Right hindlimb (tissue), 1 donor: ENCODE results near the gene NEAT1.
A peak's percentile ranks its signal among the peaks of the same experiment; 100 is the strongest.

Source experiments
- DNase-seq: peaks from one replicate; pipeline ENCODE4 v3.0.0-alpha.2; 2018

The NEAT1 gene

DNA sequence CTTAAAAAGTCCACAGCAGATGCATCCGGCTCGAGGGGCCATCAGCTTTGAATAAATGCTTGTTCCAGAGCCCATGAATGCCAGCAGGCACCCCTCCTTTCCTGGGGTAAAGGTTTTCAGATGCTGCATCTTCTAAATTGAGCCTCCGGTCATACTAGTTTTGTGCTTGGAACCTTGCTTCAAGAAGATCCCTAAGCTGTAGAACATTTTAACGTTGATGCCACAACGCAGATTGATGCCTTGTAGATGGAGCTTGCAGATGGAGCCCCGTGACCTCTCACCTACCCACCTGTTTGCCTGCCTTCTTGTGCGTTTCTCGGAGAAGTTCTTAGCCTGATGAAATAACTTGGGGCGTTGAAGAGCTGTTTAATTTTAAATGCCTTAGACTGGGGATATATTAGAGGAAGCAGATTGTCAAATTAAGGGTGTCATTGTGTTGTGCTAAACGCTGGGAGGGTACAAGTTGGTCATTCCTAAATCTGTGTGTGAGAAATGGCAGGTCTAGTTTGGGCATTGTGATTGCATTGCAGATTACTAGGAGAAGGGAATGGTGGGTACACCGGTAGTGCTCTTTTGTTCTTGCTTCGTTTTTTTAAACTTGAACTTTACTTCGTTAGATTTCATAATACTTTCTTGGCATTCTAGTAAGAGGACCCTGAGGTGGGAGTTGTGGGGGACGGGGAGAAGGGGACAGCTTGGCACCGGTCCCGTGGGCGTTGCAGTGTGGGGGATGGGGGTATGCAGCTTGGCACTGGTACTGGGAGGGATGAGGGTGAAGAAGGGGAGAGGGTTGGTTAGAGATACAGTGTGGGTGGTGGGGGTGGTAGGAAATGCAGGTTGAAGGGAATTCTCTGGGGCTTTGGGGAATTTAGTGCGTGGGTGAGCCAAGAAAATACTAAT is 1.9 kb downstream of the NEAT1 start:
- no peak for DNase-seq

DNA sequence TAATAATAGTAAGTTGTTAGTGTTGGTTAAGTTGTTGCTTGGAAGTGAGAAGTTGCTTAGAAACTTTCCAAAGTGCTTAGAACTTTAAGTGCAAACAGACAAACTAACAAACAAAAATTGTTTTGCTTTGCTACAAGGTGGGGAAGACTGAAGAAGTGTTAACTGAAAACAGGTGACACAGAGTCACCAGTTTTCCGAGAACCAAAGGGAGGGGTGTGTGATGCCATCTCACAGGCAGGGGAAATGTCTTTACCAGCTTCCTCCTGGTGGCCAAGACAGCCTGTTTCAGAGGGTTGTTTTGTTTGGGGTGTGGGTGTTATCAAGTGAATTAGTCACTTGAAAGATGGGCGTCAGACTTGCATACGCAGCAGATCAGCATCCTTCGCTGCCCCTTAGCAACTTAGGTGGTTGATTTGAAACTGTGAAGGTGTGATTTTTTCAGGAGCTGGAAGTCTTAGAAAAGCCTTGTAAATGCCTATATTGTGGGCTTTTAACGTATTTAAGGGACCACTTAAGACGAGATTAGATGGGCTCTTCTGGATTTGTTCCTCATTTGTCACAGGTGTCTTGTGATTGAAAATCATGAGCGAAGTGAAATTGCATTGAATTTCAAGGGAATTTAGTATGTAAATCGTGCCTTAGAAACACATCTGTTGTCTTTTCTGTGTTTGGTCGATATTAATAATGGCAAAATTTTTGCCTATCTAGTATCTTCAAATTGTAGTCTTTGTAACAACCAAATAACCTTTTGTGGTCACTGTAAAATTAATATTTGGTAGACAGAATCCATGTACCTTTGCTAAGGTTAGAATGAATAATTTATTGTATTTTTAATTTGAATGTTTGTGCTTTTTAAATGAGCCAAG is 2.7 kb downstream of the NEAT1 start:
- no peak for DNase-seq

DNA sequence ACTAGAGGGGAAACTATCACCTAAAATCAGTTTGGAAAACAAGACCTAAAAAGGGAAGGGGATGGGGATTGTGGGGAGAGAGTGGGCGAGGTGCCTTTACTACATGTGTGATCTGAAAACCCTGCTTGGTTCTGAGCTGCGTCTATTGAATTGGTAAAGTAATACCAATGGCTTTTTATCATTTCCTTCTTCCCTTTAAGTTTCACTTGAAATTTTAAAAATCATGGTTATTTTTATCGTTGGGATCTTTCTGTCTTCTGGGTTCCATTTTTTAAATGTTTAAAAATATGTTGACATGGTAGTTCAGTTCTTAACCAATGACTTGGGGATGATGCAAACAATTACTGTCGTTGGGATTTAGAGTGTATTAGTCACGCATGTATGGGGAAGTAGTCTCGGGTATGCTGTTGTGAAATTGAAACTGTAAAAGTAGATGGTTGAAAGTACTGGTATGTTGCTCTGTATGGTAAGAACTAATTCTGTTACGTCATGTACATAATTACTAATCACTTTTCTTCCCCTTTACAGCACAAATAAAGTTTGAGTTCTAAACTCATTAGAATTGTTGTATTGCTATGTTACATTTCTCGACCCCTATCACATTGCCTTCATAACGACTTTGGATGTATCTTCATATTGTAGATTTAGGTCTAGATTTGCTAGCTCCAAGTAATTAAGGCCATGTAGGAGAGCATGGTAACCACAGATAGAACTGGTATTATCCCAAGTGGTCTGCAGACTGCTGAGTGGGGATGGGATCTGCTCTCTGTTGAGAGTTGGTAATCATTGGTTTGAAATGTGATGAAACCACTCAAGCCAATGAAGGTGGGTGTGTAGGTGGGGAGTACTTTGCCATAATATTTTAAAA is 3.6 kb downstream of the NEAT1 start:
- DNase-seq, result no peak

DNA sequence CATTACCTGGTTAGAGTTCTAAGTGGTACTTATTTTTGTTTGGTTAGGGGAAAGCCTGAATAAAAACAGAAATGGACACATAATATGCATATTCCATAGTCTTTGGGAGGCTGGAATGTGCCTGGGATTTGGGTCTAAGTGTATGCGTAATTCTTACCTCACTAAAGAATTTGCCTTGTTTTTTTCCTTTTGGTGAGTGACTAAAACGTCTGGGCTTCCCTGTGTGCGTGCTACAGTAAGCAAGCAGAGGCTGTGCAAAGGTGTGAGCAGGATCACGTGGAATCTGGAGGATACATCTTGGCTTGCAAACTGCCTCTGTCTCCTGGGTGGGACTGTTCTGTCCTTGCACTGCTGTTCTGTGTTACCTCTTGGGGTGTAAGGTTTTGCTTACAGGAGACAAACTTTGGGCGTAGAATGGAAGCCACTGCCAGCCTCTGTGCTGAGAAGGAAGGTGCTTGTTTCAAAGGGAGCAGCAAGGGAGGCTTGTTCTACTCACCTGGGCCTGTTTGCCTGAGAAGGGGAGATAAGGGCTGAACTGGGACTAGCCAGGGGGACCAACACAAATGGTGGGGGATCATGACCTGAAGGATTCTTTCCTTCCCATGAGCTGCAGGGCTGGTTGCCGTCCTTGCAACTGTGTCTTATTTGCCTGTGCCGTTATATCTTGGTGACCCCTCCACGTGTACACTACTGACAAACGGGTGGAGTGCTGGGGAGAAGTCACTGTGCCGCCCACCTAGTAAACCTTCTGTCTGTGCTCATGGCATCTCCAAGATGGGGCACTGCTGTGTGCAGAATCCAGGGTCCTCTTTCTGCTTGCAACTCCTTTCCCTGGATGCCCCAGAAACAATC is 4.5 kb downstream of the NEAT1 start:
- no peak for DNase-seq

DNA sequence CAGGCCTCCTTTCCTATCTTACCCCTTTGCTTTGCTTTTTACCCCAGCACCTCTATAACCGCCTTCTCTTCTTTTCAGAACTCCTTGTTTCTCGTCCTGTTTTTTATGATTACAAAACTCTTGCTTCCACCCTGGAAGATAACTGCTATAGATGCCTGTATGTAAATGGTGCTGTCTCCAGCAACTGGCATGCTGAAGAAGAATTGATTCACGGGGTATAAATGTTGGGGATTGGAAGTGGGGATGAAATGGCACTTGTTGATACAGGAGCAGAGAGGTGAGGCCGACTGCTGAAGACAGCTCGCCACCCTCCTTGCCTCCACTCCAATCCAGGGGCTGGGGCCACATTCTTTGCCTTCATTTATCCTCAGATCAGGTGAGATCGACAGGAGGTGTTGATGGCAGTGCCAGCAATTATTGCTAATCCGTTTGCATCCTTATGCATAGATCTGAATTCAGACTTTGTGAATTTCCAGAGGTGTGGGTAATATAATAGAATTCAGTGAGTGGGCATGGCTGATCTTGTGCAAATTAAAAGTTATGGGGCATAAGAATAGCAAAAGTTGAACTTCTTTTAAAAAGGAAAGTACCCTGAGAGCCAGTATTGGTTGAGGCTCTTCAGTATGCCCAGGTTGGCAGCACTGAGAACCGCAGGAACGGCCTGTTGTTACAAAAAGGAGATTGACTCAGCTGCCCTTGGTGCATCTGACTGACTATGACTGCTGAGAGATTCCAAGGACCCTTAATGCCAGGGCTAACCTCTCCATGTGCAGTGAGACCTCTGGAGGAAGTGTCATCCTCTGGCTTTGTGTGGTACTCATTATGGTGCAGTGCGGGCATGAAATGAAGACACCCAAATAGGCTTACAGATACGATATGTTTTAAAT is 5.3 kb downstream of the NEAT1 start:
- DNase-seq, result no peak

DNA sequence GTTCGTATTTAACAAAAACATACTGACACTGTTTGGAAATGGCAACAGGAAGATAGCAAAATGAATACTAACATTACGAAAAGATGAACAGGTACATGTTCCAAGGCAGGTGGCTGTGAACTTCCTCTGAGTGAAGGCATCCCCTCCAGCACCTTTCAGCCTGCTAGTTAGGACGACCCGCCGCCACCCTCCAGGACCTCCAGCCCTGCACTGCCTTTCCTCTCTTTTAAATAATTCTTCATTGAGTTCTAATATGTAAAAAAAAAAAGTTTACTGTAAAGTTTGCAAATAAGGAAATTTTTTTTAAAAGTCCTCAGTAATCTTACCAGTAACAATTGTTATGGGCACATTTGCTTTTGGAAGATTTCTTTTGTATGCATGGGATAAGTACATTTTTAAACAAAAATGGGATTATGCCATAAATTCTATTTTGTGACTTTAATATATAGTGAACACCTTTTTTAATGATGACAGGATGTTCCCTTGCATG is 6.0 kb downstream of the NEAT1 start:
- DNase-seq, result no peak

- DNase-seq, result no peak
Observed at GRCh38 chr11:65429068-65429681, 6.6 kb downstream of the NEAT1 start.

- peak; percentile 86 for DNase-seq
Observed at GRCh38 chr11:65429724-65430405, 7.3 kb downstream of the NEAT1 start.

GRCh38 chr11:65430406-65431217 is 8.0 kb downstream of the NEAT1 start:
- no peak for DNase-seq

- no peak for DNase-seq
Observed at GRCh38 chr11:65431451-65432099, 9.0 kb downstream of the NEAT1 start.

DNA sequence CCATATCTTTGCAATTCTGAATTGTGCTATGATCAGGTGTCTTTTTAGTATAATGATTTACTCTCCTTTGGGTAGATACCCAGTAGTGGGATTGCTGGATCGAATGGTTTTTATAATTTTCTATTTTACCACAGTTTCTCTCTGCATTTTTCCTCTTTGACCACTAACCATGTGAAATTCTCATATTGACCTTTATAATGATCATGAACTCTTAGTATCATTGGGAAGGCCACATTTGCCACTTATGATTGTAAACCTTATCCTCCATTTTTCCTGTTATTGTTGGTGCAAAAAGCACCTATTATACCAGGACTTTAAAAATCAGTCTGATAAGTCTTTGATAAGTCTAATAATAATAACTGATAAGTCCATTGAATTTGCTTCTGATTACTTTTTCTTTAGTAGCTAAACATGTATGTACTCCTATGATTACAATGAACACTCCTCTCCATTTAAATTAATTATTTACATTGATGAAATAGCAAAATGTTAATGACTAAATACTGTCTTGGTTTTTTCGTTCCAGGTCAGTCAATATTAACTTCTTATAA is 9.6 kb downstream of the NEAT1 start:
- no peak for DNase-seq

GRCh38 chr11:65432686-65433582 is 10.3 kb downstream of the NEAT1 start:
- no peak for DNase-seq

- DNase-seq, result no peak
Observed at GRCh38 chr11:65433657-65434056, 11.1 kb downstream of the NEAT1 start.

DNA sequence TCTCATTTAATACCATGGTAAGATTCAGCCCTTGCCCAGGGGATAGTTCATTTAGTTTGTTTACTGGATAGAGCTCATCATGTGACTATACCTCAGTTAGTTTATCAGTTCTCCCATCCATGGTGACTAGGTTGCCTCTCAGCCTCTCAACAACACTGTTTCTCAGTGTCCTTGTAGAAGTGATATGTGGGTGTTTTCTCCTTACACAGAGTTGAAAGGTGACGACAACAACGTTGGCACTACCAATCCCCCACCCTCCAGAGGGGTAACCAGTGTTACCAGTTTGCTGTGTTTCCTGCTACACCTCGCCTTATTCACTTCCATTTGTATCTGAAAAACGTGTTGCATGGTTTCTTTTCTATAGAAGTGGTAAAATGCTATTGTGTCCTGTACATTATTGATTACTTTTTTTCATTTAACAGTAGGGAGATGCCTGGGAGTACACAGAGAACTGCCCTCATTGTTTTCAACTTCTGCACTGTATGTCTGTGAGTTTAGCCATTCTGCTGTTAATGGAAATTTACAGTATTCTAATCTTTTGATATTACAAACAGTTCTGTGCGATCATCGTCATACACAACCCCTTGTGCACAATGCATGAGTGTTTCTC is 11.6 kb downstream of the NEAT1 start:
- DNase-seq, result no peak

- no peak for DNase-seq
Observed at GRCh38 chr11:65434667-65435410, 12.2 kb downstream of the NEAT1 start.
